Natural killer cell (primary cell): ENCODE results near the gene TGFBR2. TPM values are rescaled to one million over a fixed set of nuclear protein-coding genes. Genes with fewer than 3 reads are reported as not detected.

ENCODE experiments used
- ATAC-seq, 3 donors: fragments of 150-1000 bp in 2 of 3; fragments of 200-7000 bp in 1 of 3; cut with Tn5 transposase; 1 replicate in 1 of 3; 2 replicates in 2 of 3; pipeline ENCODE4 v1.10.0; 2021; ENCODE audit warnings: mild to moderate bottlenecking in 2 of 3, moderate library complexity in 2 of 3
- DNase-seq, 2 donors: peaks; one replicate each; pipeline versions ENCODE4 v3.0.0 to v3.0.0-alpha.2; 2013 to 2021; ENCODE audit warnings: mixed read lengths in 1 of 2
- H3K27ac ChIP-seq: one replicate; pipeline ENCODE4 v1.5.1; 2013; ENCODE audit warnings: mild to moderate bottlenecking, low read length
- H3K27me3 ChIP-seq: one replicate; pipeline ENCODE4 v1.6.1; 2013; ENCODE audit warnings: low read length; ENCODE audit not compliant: control insufficient read depth, insufficient read depth
- H3K36me3 ChIP-seq: one replicate; pipeline ENCODE4 v1.6.1; 2013; ENCODE audit warnings: low read length; ENCODE audit not compliant: control insufficient read depth, insufficient read depth
- H3K4me1 ChIP-seq: one replicate; pipeline ENCODE4 v1.6.1; 2013; ENCODE audit warnings: low read length; ENCODE audit not compliant: control insufficient read depth, insufficient read depth
- H3K4me3 ChIP-seq: one replicate; pipeline ENCODE4 v1.5.1; 2013; ENCODE audit warnings: low read length
- H3K9me3 ChIP-seq: one replicate; pipeline ENCODE4 v1.6.1; 2013; ENCODE audit warnings: low read length; ENCODE audit not compliant: control insufficient read depth, insufficient read depth
- H3K27ac Mint-ChIP-seq, 2 donors: one replicate each; pipeline ENCODE4 v1.8.0; 2022; ENCODE audit warnings: mild to moderate bottlenecking in 2 of 2, mixed read lengths in 2 of 2, moderate library complexity in 1 of 2
- H3K27me3 Mint-ChIP-seq, 2 donors: one replicate each; pipeline ENCODE4 v1.8.0; 2022; ENCODE audit warnings: low read depth in 2 of 2, mixed read lengths in 2 of 2
- H3K36me3 Mint-ChIP-seq: one replicate; pipeline ENCODE4 v1.8.0; 2022; ENCODE audit warnings: mixed read lengths
- H3K4me1 Mint-ChIP-seq, 2 donors: one replicate each; pipeline ENCODE4 v1.8.0; 2022; ENCODE audit warnings: mixed read lengths in 2 of 2
- H3K4me3 Mint-ChIP-seq: one replicate; pipeline ENCODE4 v1.8.0; 2022; ENCODE audit warnings: mild to moderate bottlenecking, moderate library complexity, mixed read lengths
- H3K9me3 Mint-ChIP-seq, 2 donors: one replicate each; pipeline ENCODE4 v1.8.0; 2022; ENCODE audit warnings: mixed read lengths in 2 of 2
- CTCF ChIP-seq: fragments of 200-600 bp; IDR thresholded peaks from one replicate; pipeline ENCODE4 v1.8.0; 2022; ENCODE audit warnings: antibody characterized with exemption
- WGBS: methylation state at CpG from one replicate; pipeline ENCODE4 v1.1.7; 2013; ENCODE audit warnings: missing lambda C conversion rate; ENCODE audit not compliant: insufficient coverage; 5-methylcytosine and 5-hydroxymethylcytosine counted together
- intact Hi-C: fragments of 100-400 bp; cut with micrococcal nuclease; formaldehyde crosslinking; loops from one replicate; pipeline ENCODE4 v1.14.2; 2022
- total RNA-seq, 4 donors: library from RNA; stranded (reverse); fragments of 120-200 nt in 1 of 4; gene quantifications; one replicate each; pipeline versions ENCODE4 v1.2.3 to v1.2.4, GENCODE V29; 2013 to 2022

Gene TGFBR2
- total RNA-seq, 3 donors from 2014 or later (not counting 1 experiment from before 2014, with no cell fraction given) = 70.4 to 113 (median 99.3) TPM

DNA sequence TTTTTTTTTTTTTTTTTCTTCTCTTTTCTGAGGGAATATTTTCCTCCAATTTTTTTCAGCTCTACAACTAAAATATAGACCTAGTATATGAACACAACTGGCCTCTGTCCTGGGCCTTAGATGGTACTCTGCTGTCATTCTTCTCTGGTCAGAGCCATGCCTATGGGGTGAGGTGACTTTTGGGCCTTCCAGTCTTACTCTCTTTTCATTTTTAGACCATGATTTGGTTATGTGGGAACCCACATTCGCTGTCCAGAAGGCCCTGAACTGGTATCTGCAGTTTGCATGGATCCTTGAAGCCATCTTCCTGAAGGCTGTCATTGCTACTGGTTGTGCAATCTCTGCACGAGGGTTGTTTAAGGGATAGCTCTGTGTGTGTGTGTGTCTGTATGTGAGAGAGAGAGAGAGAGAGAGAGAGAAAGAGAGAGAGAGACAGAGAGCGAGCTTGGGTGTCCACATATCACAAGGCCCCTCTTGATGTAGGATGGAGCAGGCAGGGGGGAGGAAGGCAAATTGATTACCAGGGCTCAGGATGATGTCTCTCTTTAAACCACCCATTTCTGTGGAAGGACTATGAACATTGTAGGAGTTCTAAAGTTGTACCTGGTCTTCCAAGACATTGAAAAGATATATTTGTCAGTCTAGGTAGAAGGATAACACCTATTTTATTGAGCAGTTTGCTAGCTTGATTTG is 6.9 kb downstream of the TGFBR2 start:
- Histone ChIP-seq H3K4me1 (peaks cover 48% of the 10 kb centered on the region), H3K27me3 (no peaks in the 10 kb centered on the region), H3K4me3 (no peak overlapping the region), H3K27ac (peak overlapping the region; percentile 81), H3K36me3 (no peaks in the 10 kb centered on the region), H3K9me3 (no peaks in the 10 kb centered on the region)
- intact Hi-C loops = loop anchor here (2.0 kb wide), 1 partner anchor 18 kb away; no protein-coding TSS in a partner anchor
- TF ChIP-seq CTCF = no peak
- 50% methylated on average over 3 of the region's 3 CpGs for WGBS
- peak in 1 of 2 donors; percentile 35 for DNase-seq
- Mint-ChIP-seq H3K36me3 (no peaks in the 10 kb centered on the region), H3K27ac (peak overlapping the region; percentile 91 to 92), H3K9me3 (no peaks in the 10 kb centered on the region), H3K27me3 (no peaks in the 10 kb centered on the region), H3K4me1 (peaks cover 95 to 98% of the 10 kb centered on the region in 2 donors), H3K4me3 (peak overlapping the region; percentile 97)
- ATAC-seq = peak in 1 of 3 donors; percentile 7

- no peak overlapping the region for H3K4me3 ChIP-seq
- H3K36me3 ChIP-seq = peaks cover 1% of the 10 kb centered on the region
- Mint-ChIP-seq H3K4me3 (peak overlapping the region; percentile 83), H3K36me3 (no peaks in the 10 kb centered on the region), H3K27me3 (no peaks in the 10 kb centered on the region), H3K9me3 (no peaks in the 10 kb centered on the region), H3K27ac (peak overlapping the region; percentile 91 to 92), H3K4me1 (peaks cover 97 to 99% of the 10 kb centered on the region in 2 donors)
- H3K27ac ChIP-seq = peak overlapping the region; percentile 5
- no peak for TF ChIP-seq CTCF
- DNase-seq (peak in 1 of 2 donors; percentile 18), ATAC-seq (no peak)
- peaks cover 53% of the 10 kb centered on the region for H3K4me1 ChIP-seq
- H3K9me3 ChIP-seq = no peaks in the 10 kb centered on the region
- intact Hi-C loops = no loop called here
- WGBS = 44% methylated on average over 3 of the region's 4 CpGs
- H3K27me3 ChIP-seq = no peaks in the 10 kb centered on the region
These were observed 8.0 kb downstream of the TGFBR2 start for GRCh38 chr3:30614373-30614772.

GRCh38 chr3:30614943-30615342 is 8.5 kb downstream of the TGFBR2 start:
- Mint-ChIP-seq H3K9me3 (no peaks in the 10 kb centered on the region), H3K36me3 (no peaks in the 10 kb centered on the region), H3K27ac (peak overlapping the region; percentile 91 to 92), H3K4me1 (peaks cover 97 to 99% of the 10 kb centered on the region in 2 donors), H3K4me3 (peak overlapping the region; percentile 83), H3K27me3 (no peaks in the 10 kb centered on the region)
- Histone ChIP-seq H3K4me3 (no peak overlapping the region), H3K27ac (peak overlapping the region; percentile 5), H3K27me3 (no peaks in the 10 kb centered on the region), H3K9me3 (no peaks in the 10 kb centered on the region), H3K4me1 (peaks cover 58% of the 10 kb centered on the region), H3K36me3 (peaks cover 3% of the 10 kb centered on the region)
- 88% methylated on average over 1 of the region's 1 CpG for WGBS
- intact Hi-C loops = no loop called here
- TF ChIP-seq CTCF = no peak
- no peak for ATAC-seq
- DNase-seq = peak in 1 of 2 donors; percentile 26
